Activated CD8-positive, alpha-beta T cell treated with anti-CD3 and anti-CD28 coated beads for 36 hours (primary cell): ENCODE results near the gene PTCHD4. TPM values are rescaled to one million over a fixed set of nuclear protein-coding genes. Genes with fewer than 3 reads are reported as not detected.

Experiments
- ATAC-seq: fragments of 200-7000 bp; cut with Tn5 transposase; one replicate; pipeline ENCODE4 v1.10.0; 2021; ENCODE audit warnings: mild to moderate bottlenecking, moderate library complexity
- CTCF ChIA-PET: fragments of 350-600 bp; sonication (Branson Sonifier 250); formaldehyde crosslinking; loops from one replicate; lab custom pipeline; 2021; ENCODE audit warnings: antibody characterized with exemption; lab: Charles Lee
- POLR2A ChIA-PET: fragments of 350-600 bp; sonication (Branson Sonifier 250); formaldehyde crosslinking; loops from one replicate; lab custom pipeline; 2021; ENCODE audit warnings: antibody characterized with exemption; lab: Charles Lee
- DNase-seq: peaks from one replicate; pipeline ENCODE4 v3.0.0-alpha.2; 2020
- H3K27ac Mint-ChIP-seq: one replicate; pipeline ENCODE4 v1.8.0; 2021; ENCODE audit warnings: mild to moderate bottlenecking, mixed read lengths
- H3K27me3 Mint-ChIP-seq: one replicate; pipeline ENCODE4 v1.8.0; 2021; ENCODE audit warnings: mixed read lengths
- H3K36me3 Mint-ChIP-seq: one replicate; pipeline ENCODE4 v1.8.0; 2021; ENCODE audit warnings: low read depth, mixed read lengths
- H3K4me1 Mint-ChIP-seq: one replicate; pipeline ENCODE4 v1.8.0; 2021; ENCODE audit warnings: low read depth, mixed read lengths
- H3K4me3 Mint-ChIP-seq: one replicate; pipeline ENCODE4 v1.8.0; 2021; ENCODE audit warnings: mild to moderate bottlenecking, moderate library complexity, mixed read lengths
- H3K9me3 Mint-ChIP-seq: one replicate; pipeline ENCODE4 v1.8.0; 2021; ENCODE audit warnings: mixed read lengths
- intact Hi-C: fragments of 100-400 bp; cut with micrococcal nuclease; formaldehyde crosslinking; loops from one replicate; pipeline ENCODE4 v1.10.0; 2022
- total RNA-seq, 2 experiments: library from RNA; stranded (reverse); gene quantifications; one replicate each; pipeline ENCODE4 v1.2.3, GENCODE V29; 2021
- TF ChIP-seq, protein P1 (sequence below): fragments of 200-600 bp; IDR thresholded peaks from one replicate; pipeline ENCODE4 v1.8.0; 2022; ENCODE audit warnings: antibody characterized with exemption, mild to moderate bottlenecking

Gene PTCHD4
- total RNA-seq, 2 experiments from 2014 or later: not detected

DNA sequence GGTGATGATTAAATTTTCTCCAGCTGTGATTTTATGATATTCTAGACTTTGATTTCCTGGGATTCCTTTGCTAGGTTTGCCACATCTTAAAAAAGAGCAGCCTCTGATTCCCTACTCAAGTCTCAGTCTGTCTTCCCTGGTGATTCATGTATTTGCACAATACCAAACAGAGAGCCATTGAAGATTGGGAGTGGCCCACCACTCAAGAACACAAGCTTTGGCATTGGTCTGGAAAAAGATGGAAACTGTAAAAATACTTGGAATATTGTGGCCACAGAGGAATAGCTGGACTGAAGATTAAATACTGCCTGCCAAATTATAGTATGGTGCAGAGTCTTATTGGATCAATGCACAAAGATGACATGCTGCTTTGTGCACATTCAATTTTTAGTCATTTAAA is 32.9 kb downstream of the PTCHD4 start:
- Mint-ChIP-seq H3K27ac (no peak overlapping the region), H3K36me3 (no peaks in the 10 kb centered on the region), H3K27me3 (no peaks in the 10 kb centered on the region), H3K4me1 (no peaks in the 10 kb centered on the region), H3K9me3 (no peaks in the 10 kb centered on the region), H3K4me3 (no peak overlapping the region)
- no peak for DNase-seq
- ATAC-seq: no peak
- POLR2A ChIA-PET: no interaction called here
- intact Hi-C loops: no loop called here
- TF ChIP-seq, protein P1, sequence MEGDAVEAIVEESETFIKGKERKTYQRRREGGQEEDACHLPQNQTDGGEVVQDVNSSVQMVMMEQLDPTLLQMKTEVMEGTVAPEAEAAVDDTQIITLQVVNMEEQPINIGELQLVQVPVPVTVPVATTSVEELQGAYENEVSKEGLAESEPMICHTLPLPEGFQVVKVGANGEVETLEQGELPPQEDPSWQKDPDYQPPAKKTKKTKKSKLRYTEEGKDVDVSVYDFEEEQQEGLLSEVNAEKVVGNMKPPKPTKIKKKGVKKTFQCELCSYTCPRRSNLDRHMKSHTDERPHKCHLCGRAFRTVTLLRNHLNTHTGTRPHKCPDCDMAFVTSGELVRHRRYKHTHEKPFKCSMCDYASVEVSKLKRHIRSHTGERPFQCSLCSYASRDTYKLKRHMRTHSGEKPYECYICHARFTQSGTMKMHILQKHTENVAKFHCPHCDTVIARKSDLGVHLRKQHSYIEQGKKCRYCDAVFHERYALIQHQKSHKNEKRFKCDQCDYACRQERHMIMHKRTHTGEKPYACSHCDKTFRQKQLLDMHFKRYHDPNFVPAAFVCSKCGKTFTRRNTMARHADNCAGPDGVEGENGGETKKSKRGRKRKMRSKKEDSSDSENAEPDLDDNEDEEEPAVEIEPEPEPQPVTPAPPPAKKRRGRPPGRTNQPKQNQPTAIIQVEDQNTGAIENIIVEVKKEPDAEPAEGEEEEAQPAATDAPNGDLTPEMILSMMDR: no peak
- CTCF ChIA-PET: no interaction called here

DNA sequence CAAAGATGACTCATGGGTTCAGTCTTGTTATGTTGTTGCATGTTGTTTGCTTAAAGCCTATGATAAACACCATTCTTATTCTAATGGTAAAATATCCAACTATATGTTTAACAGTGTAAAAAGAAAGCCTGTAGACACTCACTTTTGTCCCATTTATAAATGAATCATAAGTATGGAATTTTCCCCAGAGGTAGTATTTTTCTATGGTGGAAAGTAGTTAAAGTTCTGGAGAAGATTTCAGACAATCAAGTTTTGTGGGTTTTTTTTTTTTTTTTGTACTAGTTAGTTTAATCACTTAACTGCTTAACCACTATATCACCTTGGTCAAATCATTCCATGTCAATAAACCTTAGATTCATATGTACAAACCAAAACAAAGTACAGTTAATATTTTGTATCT is 35.8 kb downstream of the PTCHD4 start:
- ChIA-PET POLR2A (no interaction called here), CTCF (no interaction called here)
- H3K4me3 Mint-ChIP-seq: no peak overlapping the region
- TF ChIP-seq, protein P1: no peak
- H3K27ac Mint-ChIP-seq: no peak overlapping the region
- no peaks in the 10 kb centered on the region for H3K36me3 Mint-ChIP-seq
- no peaks in the 10 kb centered on the region for H3K9me3 Mint-ChIP-seq
- no peaks in the 10 kb centered on the region for H3K4me1 Mint-ChIP-seq
- intact Hi-C loops: no loop called here
- DNase-seq: no peak
- no peak for ATAC-seq
- peaks cover 5% of the 10 kb centered on the region for H3K27me3 Mint-ChIP-seq

DNA sequence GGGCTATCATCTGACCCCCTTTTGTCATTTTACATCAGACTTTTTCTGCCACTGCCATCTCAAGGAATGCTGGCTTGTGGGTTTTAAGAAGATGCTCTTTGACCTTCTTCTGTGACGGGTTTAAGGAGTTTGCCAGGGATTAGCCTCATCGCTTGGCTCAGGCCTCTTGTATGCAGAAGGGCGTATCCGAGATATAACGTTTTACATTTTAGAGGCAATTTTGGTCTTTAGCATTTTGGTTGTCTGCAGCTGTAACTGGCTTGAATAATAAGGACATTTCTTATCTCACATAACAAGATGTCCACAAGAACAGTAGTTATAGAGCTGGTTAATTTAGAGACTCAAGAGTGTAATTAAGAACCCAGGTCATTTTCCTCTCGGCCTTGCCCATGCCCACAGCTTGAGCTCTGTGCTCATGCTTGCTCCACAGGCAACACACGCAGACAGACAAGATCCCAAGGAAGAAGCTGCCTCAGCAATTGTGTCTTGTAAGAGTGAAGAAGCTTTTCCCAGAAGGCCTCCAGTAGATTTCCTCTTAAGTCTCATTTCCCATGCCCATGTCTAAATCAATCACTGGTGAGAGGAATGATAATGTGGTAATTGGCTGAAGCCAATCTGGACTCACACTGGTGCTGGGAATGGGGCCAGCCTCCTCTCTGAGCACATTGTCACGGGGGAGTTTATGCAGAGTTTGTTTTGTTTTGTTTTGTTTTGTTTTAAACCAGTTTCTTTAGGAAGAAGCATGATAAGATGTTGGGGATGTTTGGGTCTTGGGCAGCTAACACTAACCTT is 36.8 kb downstream of the PTCHD4 start:
- Mint-ChIP-seq H3K4me1 (peaks cover 2% of the 10 kb centered on the region), H3K36me3 (no peaks in the 10 kb centered on the region), H3K27ac (no peak overlapping the region), H3K27me3 (peaks cover 12% of the 10 kb centered on the region), H3K9me3 (no peaks in the 10 kb centered on the region), H3K4me3 (no peak overlapping the region)
- CTCF ChIA-PET: no interaction called here
- ATAC-seq (no peak), DNase-seq (no peak)
- TF ChIP-seq, protein P1: no peak
- POLR2A ChIA-PET: interaction anchor here (0.7 kb wide), 1 partner anchor 43 kb away, joined by 3 read pairs; no protein-coding TSS in a partner anchor
- intact Hi-C loops: no loop called here

DNA sequence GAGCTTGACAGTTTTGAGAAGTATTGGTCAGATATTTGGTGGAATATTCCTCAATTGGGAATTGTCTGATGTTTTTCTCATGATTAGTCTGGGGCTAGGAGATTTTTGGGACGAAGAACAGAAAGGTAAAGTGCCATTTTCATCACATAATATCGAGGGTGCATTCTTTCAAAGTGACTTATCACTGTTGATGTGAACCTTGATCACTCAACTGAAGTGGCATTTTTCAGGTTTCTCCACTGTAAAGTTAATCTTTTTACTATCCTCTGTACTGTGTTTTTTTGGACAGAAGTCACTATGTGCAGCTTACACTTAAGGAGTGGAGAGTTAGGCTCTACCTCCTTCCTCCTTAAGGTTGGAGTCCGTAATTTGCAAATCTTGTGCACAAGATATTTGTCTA is 39.2 kb downstream of the PTCHD4 start:
- H3K4me1 Mint-ChIP-seq: peaks cover 2% of the 10 kb centered on the region
- H3K9me3 Mint-ChIP-seq: no peaks in the 10 kb centered on the region
- CTCF ChIA-PET: no interaction called here
- TF ChIP-seq, protein P1: no peak
- intact Hi-C loops: no loop called here
- peaks cover 22% of the 10 kb centered on the region for H3K27me3 Mint-ChIP-seq
- POLR2A ChIA-PET: no interaction called here
- H3K27ac Mint-ChIP-seq: no peak overlapping the region
- ATAC-seq (no peak), DNase-seq (no peak)
- no peaks in the 10 kb centered on the region for H3K36me3 Mint-ChIP-seq
- H3K4me3 Mint-ChIP-seq: no peak overlapping the region

DNA sequence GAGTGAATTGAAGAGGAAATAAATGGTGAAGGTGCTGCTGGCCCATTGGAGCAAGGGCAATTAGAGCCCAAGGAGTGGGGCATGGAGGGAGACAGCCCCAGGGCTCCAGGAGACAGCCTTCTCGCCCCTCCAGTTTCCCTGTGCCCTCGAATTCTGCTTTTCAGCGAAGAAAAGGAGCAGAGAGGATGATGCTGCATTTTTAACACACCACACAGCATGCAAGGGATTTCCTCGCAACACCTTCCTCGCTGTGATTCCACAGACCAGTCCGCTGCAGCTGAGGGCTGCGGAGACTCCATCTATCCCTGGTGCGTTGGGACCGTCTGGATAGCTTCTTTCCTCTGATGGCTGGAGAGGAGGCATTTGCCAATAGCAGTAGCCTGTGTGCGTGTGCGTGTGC is 41.7 kb downstream of the PTCHD4 start:
- Mint-ChIP-seq H3K36me3 (no peaks in the 10 kb centered on the region), H3K27ac (no peak overlapping the region), H3K9me3 (no peaks in the 10 kb centered on the region), H3K4me1 (peaks cover 2% of the 10 kb centered on the region), H3K4me3 (no peak overlapping the region), H3K27me3 (peaks cover 22% of the 10 kb centered on the region)
- POLR2A ChIA-PET: no interaction called here
- DNase-seq (no peak), ATAC-seq (no peak)
- TF ChIP-seq, protein P1: no peak
- CTCF ChIA-PET: no interaction called here
- intact Hi-C loops: no loop called here
